H9 (cell line): ENCODE data around the gene ACAP1. TPM values are rescaled to one million over a fixed set of nuclear protein-coding genes. Genes with fewer than 3 reads are reported as not detected.

Experiments
- DNase-seq: peaks from one replicate; pipeline ENCODE4 v3.0.0-alpha.2; 2017
- H2AFZ ChIP-seq: one replicate; pipeline ENCODE4 v1.6.1; 2013; ENCODE audit warnings: mild to moderate bottlenecking, low read length, control low read depth, moderate library complexity
- H2AK5ac ChIP-seq: 2 replicates; pipeline ENCODE4 v1.6.1; 2013; ENCODE audit warnings: low read length, control low read depth, mixed read lengths; ENCODE audit not compliant: insufficient read length
- H2BK120ac ChIP-seq: one replicate; pipeline ENCODE4 v1.6.1; 2013; ENCODE audit warnings: low read depth, mild to moderate bottlenecking, low read length, control low read depth, inconsistent platforms; ENCODE audit not compliant: poor library complexity, severe bottlenecking
- H2BK12ac ChIP-seq: 2 replicates; pipeline ENCODE4 v1.6.1; 2013; ENCODE audit warnings: low read length, control low read depth, mixed read lengths, low read depth; ENCODE audit not compliant: insufficient read length
- H2BK15ac ChIP-seq: 2 replicates; pipeline ENCODE4 v1.6.1; 2013; ENCODE audit warnings: low read depth, low read length, control low read depth
- H2BK20ac ChIP-seq: one replicate; pipeline ENCODE4 v1.6.1; 2013; ENCODE audit warnings: low read depth, mild to moderate bottlenecking, low read length, control low read depth, inconsistent platforms; ENCODE audit not compliant: poor library complexity, severe bottlenecking
- H2BK5ac ChIP-seq: 2 replicates; pipeline ENCODE4 v1.6.1; 2013; ENCODE audit warnings: low read length, control low read depth, mixed read lengths; ENCODE audit not compliant: insufficient read length
- H3K14ac ChIP-seq: 2 replicates; pipeline ENCODE4 v1.6.1; 2013; ENCODE audit warnings: low read length, control low read depth; ENCODE audit not compliant: insufficient read depth
- H3K18ac ChIP-seq: 2 replicates; pipeline ENCODE4 v1.6.1; 2013; ENCODE audit warnings: low read depth, mild to moderate bottlenecking, mixed read lengths, low read length, control low read depth; ENCODE audit not compliant: insufficient read length
- H3K23ac ChIP-seq: 2 replicates; pipeline ENCODE4 v1.6.1; 2013; ENCODE audit warnings: low read length, control low read depth, mixed read lengths, low read depth; ENCODE audit not compliant: insufficient read length
- H3K23me2 ChIP-seq: 2 replicates; pipeline ENCODE4 v1.6.1; 2013; ENCODE audit warnings: low read depth, mild to moderate bottlenecking, mixed read lengths, low read length, control low read depth; ENCODE audit not compliant: insufficient read length, poor library complexity, severe bottlenecking
- H3K27ac ChIP-seq: 2 replicates; pipeline ENCODE4 v1.5.1; 2013; ENCODE audit warnings: low read length, control low read depth, mixed read lengths, low read depth; ENCODE audit not compliant: insufficient read length
- H3K27me3 ChIP-seq: 2 replicates; pipeline ENCODE4 v1.6.1; 2013; ENCODE audit warnings: low read length, control low read depth, inconsistent platforms; ENCODE audit not compliant: insufficient read depth
- H3K4ac ChIP-seq: 2 replicates; pipeline ENCODE4 v1.6.1; 2013; ENCODE audit warnings: low read depth, mild to moderate bottlenecking, control low read depth, inconsistent platforms, low read length, moderate library complexity
- H3K4me1 ChIP-seq: 2 replicates; pipeline ENCODE4 v1.6.1; 2013; ENCODE audit warnings: low read length, control low read depth, inconsistent platforms; ENCODE audit not compliant: insufficient read depth
- H3K4me2 ChIP-seq: 2 replicates; pipeline ENCODE4 v1.6.1; 2013; ENCODE audit warnings: low read length, control low read depth, mixed read lengths; ENCODE audit not compliant: insufficient read length, insufficient read depth
- H3K56ac ChIP-seq: 2 replicates; pipeline ENCODE4 v1.6.1; 2013; ENCODE audit warnings: low read depth, mild to moderate bottlenecking, mixed read lengths, low read length, control low read depth; ENCODE audit not compliant: insufficient read length
- H3K79me1 ChIP-seq: 2 replicates; pipeline ENCODE4 v1.6.1; 2013; ENCODE audit warnings: low read depth, mild to moderate bottlenecking, moderate library complexity, low read length, control low read depth, inconsistent platforms; ENCODE audit not compliant: insufficient read depth, poor library complexity, severe bottlenecking
- H3K79me2 ChIP-seq: 2 replicates; pipeline ENCODE4 v1.6.1; 2013; ENCODE audit warnings: low read length, control low read depth, inconsistent platforms; ENCODE audit not compliant: insufficient read depth
- H3K9ac ChIP-seq: 2 replicates; pipeline ENCODE4 v1.6.1; 2013; ENCODE audit warnings: low read length, control low read depth, mixed read lengths; ENCODE audit not compliant: insufficient read length; ENCODE audit errors: extremely low read depth
- H3K9me3 ChIP-seq: one replicate; pipeline ENCODE4 v1.6.1; 2013; ENCODE audit warnings: low read depth, low read length, inconsistent platforms; ENCODE audit not compliant: control insufficient read depth
- H3T11ph ChIP-seq: one replicate; pipeline ENCODE4 v1.6.1; 2013; ENCODE audit warnings: mild to moderate bottlenecking, low read length, control low read depth, inconsistent platforms
- H4K20me1 ChIP-seq: one replicate; pipeline ENCODE4 v1.6.1; 2013; ENCODE audit not compliant: control insufficient read depth, insufficient read length, insufficient read depth
- H4K5ac ChIP-seq: 2 replicates; pipeline ENCODE4 v1.6.1; 2013; ENCODE audit warnings: low read depth, mild to moderate bottlenecking, mixed read lengths, low read length, control low read depth; ENCODE audit not compliant: insufficient read length
- H4K8ac ChIP-seq: replicated peaks from 2 replicates; pipeline ENCODE4 v1.6.1; 2013; ENCODE audit warnings: low read length, control low read depth, mixed read lengths, low read depth; ENCODE audit not compliant: insufficient read length
- H4K91ac ChIP-seq: 2 replicates; pipeline ENCODE4 v1.6.1; 2013; ENCODE audit warnings: low read depth, mild to moderate bottlenecking, moderate library complexity, mixed read lengths, low read length, control low read depth; ENCODE audit not compliant: insufficient read length
- H3K27ac Mint-ChIP-seq, 3 experiments: 2 replicates in 2 of 3; 3 replicates in 1 of 3; pipeline ENCODE4 v1.8.0; 2020 to 2021; ENCODE audit warnings: mixed read lengths in 3 of 3, mild to moderate bottlenecking in 1 of 3, moderate library complexity in 1 of 3
- H3K27me3 Mint-ChIP-seq: 2 replicates; pipeline ENCODE4 v1.8.0; 2021; ENCODE audit warnings: low read depth, mild to moderate bottlenecking, moderate library complexity, mixed read lengths
- H3K36me3 Mint-ChIP-seq, 3 experiments: 2 replicates in 2 of 3; 3 replicates in 1 of 3; pipeline ENCODE4 v1.8.0; 2020 to 2021; ENCODE audit warnings: low read depth in 3 of 3, mixed read lengths in 3 of 3; ENCODE audit not compliant: insufficient read depth in 1 of 3
- H3K4me1 Mint-ChIP-seq, 2 experiments: 2 replicates each; pipeline ENCODE4 v1.8.0; 2020; ENCODE audit warnings: mixed read lengths in 2 of 2
- H3K4me3 Mint-ChIP-seq, 2 experiments: 2 replicates in 1 of 2; 3 replicates in 1 of 2; pipeline ENCODE4 v1.8.0; 2020 to 2021; ENCODE audit warnings: mild to moderate bottlenecking in 2 of 2, mixed read lengths in 2 of 2, moderate library complexity in 1 of 2
- H3K9me3 Mint-ChIP-seq, 2 experiments: 2 replicates in 1 of 2; 3 replicates in 1 of 2; pipeline ENCODE4 v1.8.0; 2020; ENCODE audit warnings: mild to moderate bottlenecking in 2 of 2, mixed read lengths in 2 of 2, moderate library complexity in 1 of 2
- CTCF ChIP-seq: fragments of 200-600 bp; sonication (generic); conservative IDR thresholded peaks from 3 replicates; pipeline ENCODE4 v1.8.0; 2021; ENCODE audit warnings: antibody characterized with exemption, mild to moderate bottlenecking
- WGBS: extraction: QIAGEN DNeasy Blood & Tissue Kit; methylation state at CpG from one replicate; pipeline ENCODE4 v1.1.7; 2013; ENCODE audit warnings: missing lambda C conversion rate, low lambda C conversion rate, mixed read lengths; ENCODE audit not compliant: insufficient read length; ENCODE audit errors: extremely low coverage; 5-methylcytosine and 5-hydroxymethylcytosine counted together
- total RNA-seq: library from RNA; stranded (reverse); gene quantifications from 2 replicates; pipeline ENCODE4 v1.2.1, GENCODE V29; 2021

The ACAP1 gene
- total RNA-seq, 1 experiment from 2014 or later: 18.2 TPM

- H3K4me1 Mint-ChIP-seq: peaks cover 29 to 38% of the 10 kb centered on the region in 2 experiments
- no peak for DNase-seq
- H2BK15ac ChIP-seq: no peak overlapping the region
These were observed 16.7 kb downstream of the ACAP1 start for GRCh38 chr17:7352910-7353635.

More at GRCh38 chr17:7352910-7353635, 16.7 kb downstream of the ACAP1 start:
- Mint-ChIP-seq H3K4me3 (peak overlapping the region; percentile 72 to 83), H3K36me3 (no peaks in the 10 kb centered on the region; a peak in 1 of 7 replicates), H3K27ac (no peak overlapping the region), H3K27me3 (peaks cover 8% of the 10 kb centered on the region), H3K9me3 (no peaks in the 10 kb centered on the region)
- Histone ChIP-seq H4K8ac (no peak overlapping the region), H3K27ac (no peak overlapping the region), H3T11ph (no peak overlapping the region), H4K20me1 (no peaks in the 10 kb centered on the region), H3K27me3 (no peaks in the 10 kb centered on the region), H2AK5ac (no peak overlapping the region), H2BK120ac (no peak overlapping the region), H4K5ac (no peak overlapping the region), H3K56ac (no peak overlapping the region), H4K91ac (no peak overlapping the region), H3K79me1 (no peaks in the 10 kb centered on the region), H3K18ac (no peak overlapping the region), H3K23me2 (peaks cover 12% of the 10 kb centered on the region), H2BK5ac (no peak overlapping the region), H2AFZ (no peak overlapping the region), H3K9me3 (no peaks in the 10 kb centered on the region), H2BK12ac (no peak overlapping the region), H3K4me2 (no peak overlapping the region), H3K23ac (no peak overlapping the region), H3K79me2 (no peaks in the 10 kb centered on the region; the same call in 1 of the 2 replicates), H2BK20ac (no peak overlapping the region), H3K4ac (no peak overlapping the region), H3K4me1 (0 out of 2 replicates have a peak, but pooled peaks cover 2% of the 10 kb centered on the region), H3K14ac (no peak overlapping the region), H3K9ac (no peak overlapping the region)
- TF ChIP-seq CTCF: no peak
- WGBS: no CpG with 5 or more reads among the region's 37 CpGs
